HG02943 (cell line): ENCODE measurements around the gene LONP1.
"Not testable (repeated sequence)": the region's sequence is repeated elsewhere in the genome, so short reads cannot be mapped to it uniquely, and the experiment has no call there.

Experiments
- ATAC-seq: cut with Tn5 transposase; IDR thresholded peaks from one replicate; pipeline ENCODE4 v1.9.1; 2021; ENCODE audit warnings: mild to moderate bottlenecking, low read depth, moderate library complexity; ENCODE audit not compliant: unreplicated experiment

The LONP1 gene

GRCh38 chr19:5719961-5720790, at the start of gene LONP1, which contains the start of gene CATSPERD:
TSS of gene LONP1 (minus strand) at chr19:5720146. CDS start at chr19:5720132, 14 bp downstream.
TSS of gene CATSPERD (plus strand) at chr19:5720637. CDS start at chr19:5720738, 101 bp downstream.
- peak; percentile 85 for ATAC-seq

- no peak for ATAC-seq
Observed at GRCh38 chr19:5767949-5768348, 48.0 kb upstream of the LONP1 start.

GRCh38 chr19:5765220-5765619, 45.3 kb upstream of the LONP1 start:
- ATAC-seq, result no peak

GRCh38 chr19:5762608-5763217, 42.8 kb upstream of the LONP1 start:
- no peak for ATAC-seq

- no peak for ATAC-seq
Observed at GRCh38 chr19:5753743-5754142, 33.8 kb upstream of the LONP1 start.

GRCh38 chr19:5751709-5752108, 31.8 kb upstream of the LONP1 start:
- no peak for ATAC-seq

- ATAC-seq, result no peak
Observed at GRCh38 chr19:5749505-5749904, 29.6 kb upstream of the LONP1 start.

- not testable (repeated sequence) for ATAC-seq
Observed at GRCh38 chr19:5748920-5749319, 29.0 kb upstream of the LONP1 start.

- ATAC-seq, result not testable (repeated sequence)
Observed at GRCh38 chr19:5744999-5745398, 25.1 kb upstream of the LONP1 start.

- ATAC-seq, result no peak
Observed at GRCh38 chr19:5743630-5744029, 23.7 kb upstream of the LONP1 start.

GRCh38 chr19:5742051-5742450, 22.1 kb upstream of the LONP1 start:
- no peak for ATAC-seq

GRCh38 chr19:5738423-5738822, 18.5 kb upstream of the LONP1 start:
- no peak for ATAC-seq

GRCh38 chr19:5733172-5733571, 13.2 kb upstream of the LONP1 start:
- not testable (repeated sequence) for ATAC-seq

- ATAC-seq, result no peak
Observed at GRCh38 chr19:5727453-5728050, 7.6 kb upstream of the LONP1 start.

GRCh38 chr19:5719274-5719960, 529 bp downstream of the LONP1 start:
- ATAC-seq, result no peak

- no peak for ATAC-seq
Observed at GRCh38 chr19:5718579-5719273, 1.2 kb downstream of the LONP1 start.

- ATAC-seq, result no peak
Observed at GRCh38 chr19:5718037-5718578, 1.8 kb downstream of the LONP1 start.

- no peak for ATAC-seq
Observed at GRCh38 chr19:5717215-5717935, 2.6 kb downstream of the LONP1 start.

GRCh38 chr19:5714816-5715215, 5.1 kb downstream of the LONP1 start:
- ATAC-seq, result no peak
